NCI-H524 (cell line): ENCODE data around the gene ASTN2.
"Not testable (repeated sequence)": the region's sequence is repeated elsewhere in the genome, so short reads cannot be mapped to it uniquely, and the experiment has no call there.

Experiments used
- DNase-seq, 2 experiments: peaks; one replicate each; lab custom pipeline; 2025; lab: John Stamatoyannopoulos, UW

ASTN2 gene

DNA sequence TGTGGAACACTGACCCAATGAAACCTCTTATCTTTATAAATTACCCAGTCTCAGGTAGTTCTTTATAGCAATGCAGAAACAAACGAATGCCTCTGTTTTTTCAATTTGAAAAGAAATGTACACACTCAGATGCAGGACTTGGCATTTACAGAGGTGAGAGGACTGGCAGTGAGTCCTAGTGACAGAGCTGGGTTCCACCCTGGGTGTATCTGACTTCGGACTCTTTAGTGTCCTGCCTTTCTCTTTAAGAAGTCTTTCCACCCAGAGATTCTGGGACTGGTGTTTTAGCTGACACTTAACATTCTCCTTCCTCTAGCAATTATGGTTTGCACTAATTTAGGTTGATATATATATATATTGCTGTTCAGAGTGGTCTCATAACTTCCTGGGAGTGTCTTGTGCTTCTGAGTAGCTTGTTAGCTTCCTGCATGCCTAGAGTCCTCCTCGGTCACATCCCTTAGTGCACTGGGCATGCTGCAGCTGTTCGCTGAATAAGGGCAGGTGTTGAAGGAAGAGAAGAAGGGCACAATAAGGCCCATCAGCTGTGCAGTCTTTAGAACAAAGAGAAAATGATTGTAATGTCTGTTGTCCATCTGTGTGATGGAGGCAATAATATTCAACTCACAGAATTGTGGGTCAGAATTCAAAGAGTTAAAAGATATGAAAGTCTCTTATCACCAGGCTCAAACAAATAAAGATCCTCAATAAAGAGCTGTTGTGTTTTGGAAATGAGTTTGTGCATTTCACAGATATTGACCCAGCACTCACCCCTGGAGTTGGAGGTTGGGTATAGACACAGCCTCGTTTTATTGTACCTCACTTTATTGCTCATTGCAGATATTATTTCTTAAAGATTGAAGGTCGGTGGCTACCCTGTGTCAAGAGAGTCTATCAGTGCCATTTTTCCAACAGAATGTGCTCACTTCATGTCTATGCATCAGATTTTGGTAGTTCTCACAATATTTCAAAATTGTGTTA, 540.6 kb downstream of the ASTN2 start:
- no peak for DNase-seq

DNA sequence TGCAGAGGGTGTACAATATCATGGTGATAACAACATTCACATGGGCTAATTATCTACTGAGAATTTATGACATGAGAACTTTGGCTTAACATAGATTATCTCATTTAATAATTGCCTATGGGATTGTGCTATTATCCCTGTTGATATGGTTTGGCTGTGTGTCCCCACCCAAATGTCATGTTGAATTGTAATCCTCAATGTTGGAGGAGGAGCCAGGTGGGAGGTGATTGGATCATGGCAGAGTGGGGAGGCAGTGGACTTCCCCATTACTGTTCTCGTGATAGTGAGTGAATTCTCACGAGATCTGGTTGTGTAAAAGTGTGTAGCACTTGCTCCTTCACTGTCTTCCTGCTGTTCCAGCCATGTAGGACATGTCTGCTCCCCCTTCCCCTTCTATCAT, 541.4 kb downstream of the ASTN2 start:
- DNase-seq: no peak

DNA sequence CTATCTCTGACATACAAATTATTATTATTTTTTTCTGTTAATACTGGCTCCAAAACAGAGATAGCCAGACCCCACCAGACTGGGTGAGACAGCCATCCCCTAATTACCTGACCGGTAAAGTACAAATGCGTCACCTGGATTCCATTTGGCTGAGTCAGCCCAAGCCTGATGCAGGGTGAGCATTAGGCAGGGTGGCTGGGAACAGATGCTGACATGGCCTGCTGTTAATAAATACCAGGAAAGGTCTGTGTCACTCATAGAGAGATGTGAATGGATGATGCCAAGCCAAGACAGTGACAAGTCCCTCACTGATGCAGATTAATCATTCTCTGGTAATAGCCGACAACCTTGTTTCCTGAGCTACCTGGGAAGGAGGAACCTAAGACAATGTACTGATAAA, 544.3 kb downstream of the ASTN2 start:
- no peak for DNase-seq

DNA sequence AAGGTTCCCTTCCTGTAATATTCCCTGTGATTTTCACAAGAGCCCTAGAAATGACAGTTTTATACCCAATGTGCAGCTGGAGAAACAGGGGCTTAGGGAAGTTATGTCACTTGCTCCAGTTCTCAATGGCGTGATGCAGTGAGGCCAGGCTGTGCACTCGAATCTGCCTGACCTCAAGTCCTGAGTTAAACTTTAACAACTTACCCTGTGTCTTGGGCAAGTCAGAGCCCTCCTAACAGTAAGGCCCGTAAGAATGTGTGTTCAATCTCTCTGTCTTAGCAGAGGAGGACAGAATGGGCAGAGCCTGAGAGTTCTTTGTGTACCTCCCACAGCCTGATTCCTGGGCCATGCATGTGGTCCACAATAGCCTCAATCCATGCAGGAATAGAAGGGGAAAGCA, 546.7 kb downstream of the ASTN2 start:
- DNase-seq: no peak

DNA sequence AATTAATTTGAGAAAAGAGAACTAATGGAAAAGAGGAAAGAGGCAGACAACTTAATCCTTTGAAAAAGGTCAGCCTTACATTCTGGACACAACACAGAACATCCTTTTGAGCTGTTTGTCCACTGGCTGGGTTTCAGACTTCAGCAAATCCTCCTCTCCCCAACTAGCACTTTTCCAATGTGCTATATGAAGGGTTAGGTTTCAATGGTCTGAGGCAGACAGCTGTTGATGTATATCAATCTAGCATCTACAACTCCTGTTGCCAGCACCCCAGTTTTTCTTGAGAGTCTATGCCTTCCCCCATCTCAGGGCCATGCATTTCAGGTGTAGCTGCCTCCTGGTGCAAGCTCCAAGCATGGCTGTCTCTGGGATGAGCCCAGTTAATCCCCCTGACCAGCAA, 553.5 kb downstream of the ASTN2 start:
- DNase-seq: no peak

DNA sequence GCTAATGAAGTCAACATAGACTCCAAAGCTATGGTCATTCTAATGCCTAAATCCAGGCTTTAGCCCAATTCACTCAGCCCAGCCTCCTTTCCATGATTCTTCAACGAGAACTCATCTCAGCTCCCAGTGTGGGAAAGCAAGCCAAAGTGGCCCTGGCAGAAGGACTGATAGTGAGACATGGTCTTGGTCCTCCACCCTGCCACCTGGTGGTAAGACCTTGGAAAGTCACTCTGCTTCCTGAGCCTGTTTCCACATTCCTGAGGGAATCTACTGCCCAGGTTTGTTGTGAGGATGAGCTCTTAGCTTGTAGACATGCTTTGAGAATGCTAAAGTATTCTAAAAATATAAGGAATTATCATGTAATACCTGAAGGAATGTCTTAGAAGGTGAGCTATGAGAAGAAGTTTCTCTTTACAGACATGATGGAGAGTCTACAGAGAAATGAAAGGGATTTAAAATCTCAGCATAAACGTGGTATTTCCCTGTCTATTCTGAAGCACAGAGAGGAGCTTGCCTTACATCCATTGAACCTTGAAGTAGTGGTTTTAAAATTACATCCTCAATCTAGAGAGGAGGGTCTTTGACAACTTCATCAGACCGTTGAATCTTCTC, 554.2 kb downstream of the ASTN2 start:
- peak; percentile 38 to 69 for DNase-seq

DNA sequence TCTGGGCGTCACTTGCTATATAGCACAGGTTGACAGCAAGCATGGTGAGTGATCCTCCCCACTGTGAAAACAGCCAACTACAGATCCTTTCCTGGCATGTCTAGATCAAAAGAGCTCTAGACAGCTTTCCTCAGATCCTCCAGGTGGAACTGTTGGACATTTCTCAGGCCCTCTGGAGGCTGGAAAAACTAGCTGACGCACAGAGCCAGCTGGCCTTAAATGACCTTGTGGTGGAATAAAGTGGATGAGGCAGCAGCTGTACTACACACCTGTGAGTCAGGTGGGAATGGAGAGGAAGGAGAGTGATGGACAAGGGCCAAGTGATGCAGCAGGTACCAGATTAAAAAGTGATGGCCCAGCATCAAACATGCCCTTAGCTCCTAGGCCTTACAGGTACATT, 555.1 kb downstream of the ASTN2 start:
- no peak for DNase-seq

DNA sequence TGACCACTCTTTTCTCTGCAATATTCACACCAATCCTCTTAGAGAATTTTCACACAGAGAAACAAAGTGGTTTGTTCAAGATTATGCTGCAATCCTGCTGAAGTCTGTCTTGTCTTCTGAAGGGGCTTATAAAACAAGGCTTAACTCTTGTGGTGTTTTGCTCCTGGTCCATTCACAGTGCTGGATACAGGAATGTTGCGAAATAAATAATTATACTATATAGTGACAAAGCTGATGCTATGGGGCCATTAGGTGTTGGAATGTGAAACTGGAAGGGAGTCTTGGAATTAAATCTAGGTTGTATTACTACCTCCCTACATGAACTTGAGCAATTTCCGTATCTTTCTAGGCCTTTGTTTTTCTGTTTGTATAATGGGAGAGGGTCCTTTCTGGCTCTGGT, 557.5 kb downstream of the ASTN2 start:
- no peak for DNase-seq

DNA sequence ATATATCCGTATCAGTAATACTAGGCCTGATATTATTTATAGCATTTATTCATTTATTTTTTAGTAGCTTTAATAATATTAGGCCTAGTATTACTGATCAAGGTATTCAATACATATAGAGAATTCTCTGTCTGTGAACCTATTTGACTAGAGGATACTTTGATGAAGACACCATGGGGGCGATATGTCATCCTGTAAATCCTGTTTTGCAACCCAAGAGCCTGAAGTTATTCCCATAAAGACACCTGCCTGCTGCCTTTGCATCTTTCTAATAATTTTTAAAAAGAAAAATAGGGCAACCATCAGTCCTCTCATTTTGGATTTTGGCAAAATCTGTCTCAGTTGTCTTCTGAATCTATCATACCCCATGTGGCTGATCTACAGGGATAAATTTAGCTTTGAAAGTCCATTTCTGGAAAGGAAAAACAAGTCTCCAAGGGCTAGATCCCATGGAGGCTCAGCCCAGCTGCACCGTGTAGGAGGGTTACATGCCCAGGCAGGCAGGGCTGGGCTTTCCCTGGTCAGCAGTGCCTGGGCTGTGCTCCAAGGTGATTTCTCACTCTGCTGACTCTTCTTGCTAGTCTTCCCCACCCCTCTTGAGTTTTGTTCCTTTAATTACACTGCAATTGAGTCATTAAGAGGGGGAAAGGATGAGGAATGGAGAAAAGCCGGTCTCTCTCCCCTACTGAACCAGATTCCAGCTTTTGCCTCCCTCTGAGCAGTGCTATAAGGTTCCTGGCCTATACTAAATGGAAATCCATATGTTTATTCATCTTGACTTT, 558.8 kb downstream of the ASTN2 start:
- no peak for DNase-seq

DNA sequence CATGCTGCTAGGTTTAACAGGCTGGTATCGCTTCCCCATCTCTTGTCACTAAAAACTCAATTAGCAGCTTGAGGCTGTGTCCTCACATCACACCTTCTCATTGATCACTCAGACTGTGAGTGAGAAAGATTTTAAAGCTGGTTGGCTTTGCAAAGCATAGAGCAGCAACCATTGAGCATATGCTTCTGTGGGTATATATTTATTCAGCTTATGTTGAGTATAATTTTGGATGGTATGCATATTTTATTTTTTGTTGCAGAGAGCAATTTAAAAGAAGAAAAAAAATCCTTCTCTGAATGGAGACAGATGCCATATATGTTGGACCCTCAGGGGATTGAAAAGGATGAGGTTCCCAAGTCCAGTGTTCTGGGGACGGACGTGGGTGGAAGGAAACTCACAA, 565.1 kb downstream of the ASTN2 start:
- DNase-seq: no peak

DNA sequence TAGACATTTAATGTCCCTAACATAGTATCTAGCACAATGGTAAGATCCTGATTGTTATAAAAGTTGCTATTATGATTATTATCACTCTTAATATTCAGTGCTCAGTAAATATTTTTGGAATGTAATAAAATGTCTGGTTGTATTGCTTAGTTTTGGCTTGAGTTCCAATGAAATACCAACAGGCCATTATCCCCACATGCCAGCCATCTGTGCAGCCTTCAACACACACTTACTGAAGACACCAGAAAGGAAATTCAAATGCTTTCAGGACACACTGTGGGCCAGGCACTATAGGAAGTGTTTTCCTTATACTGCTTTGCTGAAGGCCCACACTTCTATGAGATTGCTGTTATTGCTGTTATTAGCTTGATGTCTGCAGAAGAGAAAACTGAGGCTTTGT, 570.2 kb downstream of the ASTN2 start:
- peak in 1 of 2 experiments; percentile 24 for DNase-seq

DNA sequence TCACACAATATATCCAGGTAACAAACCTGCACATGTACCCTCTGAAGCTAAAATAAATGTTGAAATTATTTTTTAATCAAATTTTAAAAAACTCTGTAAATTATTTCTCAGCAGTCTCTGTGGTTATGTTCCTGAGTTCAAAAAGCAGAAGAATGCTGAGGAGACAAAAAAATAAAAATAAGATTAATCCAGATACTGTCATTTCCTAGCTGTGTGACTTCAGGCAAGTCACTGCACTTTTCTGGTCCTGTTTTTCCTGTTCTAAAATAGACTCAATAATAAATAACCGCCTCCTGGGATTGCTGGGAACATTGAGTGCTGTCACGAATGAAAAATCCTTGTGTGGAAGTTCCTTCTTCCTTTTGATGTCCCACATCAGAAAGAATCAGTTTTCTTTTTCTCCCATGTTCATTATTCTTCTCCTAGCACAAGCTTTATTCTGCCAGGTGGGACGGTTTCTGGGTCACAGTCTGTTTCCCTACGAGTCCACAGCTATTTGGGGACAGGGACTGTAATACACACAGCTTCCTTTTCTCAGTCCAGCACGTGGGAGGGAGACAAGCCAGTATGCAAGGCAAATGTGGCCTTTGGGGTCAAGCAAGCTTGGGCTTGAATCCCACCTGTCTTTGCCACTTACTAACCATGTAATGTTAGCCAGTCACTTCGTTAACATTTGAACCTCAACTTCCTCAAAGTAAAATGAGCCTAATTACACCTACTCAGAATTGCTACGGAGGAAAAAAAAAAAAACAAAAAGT, 570.8 kb downstream of the ASTN2 start:
- DNase-seq: no peak

DNA sequence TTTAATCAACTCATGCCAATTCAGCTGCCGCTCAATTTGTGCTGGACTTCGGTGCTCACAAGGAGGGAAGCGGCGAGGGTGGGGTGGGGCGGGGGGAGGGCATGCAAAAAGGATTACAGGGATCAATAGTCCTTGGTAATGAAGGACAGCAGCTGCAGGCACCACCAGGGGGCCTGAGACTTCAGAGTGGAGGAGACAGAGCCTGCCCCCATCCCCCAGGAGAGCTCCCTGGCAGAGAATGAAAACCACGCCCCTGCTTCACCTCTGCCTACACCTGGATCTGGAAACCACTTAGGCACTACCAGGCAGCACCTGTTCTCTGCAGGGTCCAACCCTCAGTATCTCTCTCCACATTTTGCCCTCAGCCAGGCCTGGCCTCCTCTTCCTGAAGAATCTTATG, 572.2 kb downstream of the ASTN2 start:
- DNase-seq: peak; percentile 63 to 74

DNA sequence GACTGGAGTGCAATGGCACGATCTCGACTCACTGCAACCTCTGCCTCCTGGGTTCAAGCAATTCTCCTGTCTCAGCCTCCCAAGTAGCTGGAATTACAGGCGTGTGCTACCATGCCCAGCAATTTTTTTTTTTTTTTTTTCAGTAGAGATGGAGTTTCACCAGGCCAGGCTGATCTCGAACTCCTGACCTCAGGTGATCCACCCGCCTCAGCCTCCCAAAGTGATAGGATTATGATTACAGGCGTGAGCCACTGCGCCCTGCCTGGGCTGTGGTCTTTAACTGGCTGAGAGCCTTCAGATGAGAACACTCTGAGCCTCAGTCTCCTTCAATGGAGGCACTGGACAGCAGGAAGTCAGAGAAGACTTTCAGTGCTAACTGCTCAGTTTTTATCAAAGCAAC, 576.4 kb downstream of the ASTN2 start:
- DNase-seq: not testable (repeated sequence)

DNA sequence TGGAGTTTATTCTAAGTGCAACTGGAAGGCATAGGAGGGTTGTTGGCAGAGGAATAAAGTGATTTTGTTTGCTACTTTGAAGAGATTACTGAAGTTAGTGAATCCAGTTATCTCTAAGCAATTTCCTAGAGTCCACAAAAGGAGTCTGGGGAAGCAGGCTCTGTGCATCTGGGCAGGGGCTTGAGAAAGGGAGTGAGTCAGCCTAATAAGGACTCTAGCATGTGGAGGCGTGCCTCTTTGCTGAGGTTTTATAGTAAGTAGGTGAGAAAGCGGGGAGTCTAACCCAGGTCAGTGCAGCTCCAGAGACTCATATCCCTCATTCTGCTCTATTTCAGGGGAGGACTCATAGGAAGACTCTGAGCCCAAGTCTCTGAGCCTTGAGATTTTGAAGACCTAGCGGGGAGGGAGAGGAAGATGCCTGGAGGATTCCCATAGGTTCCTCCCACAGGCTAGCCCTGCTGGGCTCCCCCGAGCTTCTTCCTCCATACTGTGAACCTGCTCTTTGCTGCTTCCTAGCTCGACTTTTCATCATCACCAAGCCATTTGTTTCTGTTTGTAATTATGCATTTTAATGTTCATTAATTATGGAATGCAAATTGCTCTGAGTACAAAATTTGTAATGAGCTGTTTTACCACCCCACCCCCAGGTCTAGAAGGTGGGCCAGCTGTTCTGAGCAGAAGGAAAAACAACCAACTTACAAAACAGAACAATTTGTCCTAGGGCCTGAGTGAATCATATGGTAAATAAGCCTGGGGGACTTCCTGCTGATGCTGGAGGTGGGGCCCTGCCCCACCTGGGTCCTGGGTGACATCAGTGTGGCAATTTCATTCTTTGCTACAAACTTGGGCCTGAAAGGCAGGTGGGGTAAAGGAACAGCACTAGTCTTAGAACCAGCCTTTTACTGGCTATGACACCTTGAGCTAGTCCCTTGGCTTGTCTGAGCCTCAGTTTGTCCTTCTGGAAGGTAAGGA, 577.6 kb downstream of the ASTN2 start:
- peak in 1 of 2 experiments; percentile 39 for DNase-seq

DNA sequence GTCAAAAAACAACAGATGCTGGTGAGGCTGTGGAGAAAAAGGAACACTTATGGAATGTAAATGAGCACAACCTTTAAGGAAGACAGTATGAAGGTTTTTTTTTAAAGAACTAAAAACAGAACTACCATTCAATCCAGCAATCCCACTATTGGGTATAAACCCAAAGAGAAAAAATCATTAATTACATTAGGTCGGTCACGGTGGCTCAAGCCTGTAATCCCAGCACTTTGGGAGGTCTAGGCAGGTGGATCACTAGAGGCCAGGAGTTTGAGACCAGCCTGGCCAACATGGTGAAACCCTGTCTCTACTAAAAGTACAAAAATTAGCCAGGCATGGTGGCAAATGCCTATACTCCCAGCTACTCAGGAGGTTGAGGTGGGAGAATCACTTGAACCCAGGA, 584.5 kb downstream of the ASTN2 start:
- DNase-seq: not testable (repeated sequence)

DNA sequence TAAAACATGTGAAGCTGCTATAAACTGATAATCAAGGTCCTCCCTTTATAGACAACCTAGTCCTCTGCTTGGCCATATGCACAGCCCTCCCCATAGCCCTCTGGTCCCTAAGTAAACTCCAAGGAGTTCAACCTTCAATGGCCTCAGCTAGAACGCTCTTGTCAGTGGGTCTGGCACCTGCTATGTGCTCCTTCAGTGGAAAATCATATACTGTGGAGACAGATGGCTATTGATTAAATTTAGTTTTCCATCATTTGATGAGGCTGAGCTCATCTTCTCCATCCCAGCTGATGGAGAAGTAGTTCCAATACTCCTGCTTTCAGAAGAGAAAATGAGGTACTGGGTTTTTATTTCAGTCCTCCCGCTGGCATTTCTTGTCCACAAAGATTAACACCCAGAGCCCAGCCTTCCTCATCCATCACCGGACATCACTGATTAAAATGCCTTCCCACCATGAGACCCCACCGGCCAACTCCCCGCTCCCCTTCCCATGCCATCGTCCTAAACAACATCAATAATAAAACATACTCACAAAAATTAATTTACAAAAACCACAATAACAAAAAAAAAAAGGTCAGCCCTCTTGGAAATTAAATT, 593.1 kb downstream of the ASTN2 start:
- peak in 1 of 2 experiments; percentile 10 for DNase-seq

DNA sequence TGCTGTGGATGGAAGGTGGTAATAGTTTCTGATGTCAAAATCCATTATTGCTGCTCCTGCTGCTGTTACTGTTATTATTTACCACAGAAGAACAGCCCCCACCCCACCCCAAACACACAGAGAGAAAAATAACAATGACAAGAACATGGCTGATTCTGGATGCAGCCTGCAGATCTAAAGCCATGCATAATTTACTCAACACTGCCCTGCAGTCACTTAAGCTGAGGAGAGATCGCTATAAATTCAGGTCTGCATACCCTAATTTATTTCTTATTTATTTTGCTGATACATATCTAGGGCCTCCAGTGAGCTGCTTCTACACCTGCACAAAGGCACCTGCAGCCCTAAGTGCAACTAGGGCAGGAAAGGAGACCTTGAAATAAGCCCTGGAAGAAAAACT, 595.7 kb downstream of the ASTN2 start:
- DNase-seq: no peak

DNA sequence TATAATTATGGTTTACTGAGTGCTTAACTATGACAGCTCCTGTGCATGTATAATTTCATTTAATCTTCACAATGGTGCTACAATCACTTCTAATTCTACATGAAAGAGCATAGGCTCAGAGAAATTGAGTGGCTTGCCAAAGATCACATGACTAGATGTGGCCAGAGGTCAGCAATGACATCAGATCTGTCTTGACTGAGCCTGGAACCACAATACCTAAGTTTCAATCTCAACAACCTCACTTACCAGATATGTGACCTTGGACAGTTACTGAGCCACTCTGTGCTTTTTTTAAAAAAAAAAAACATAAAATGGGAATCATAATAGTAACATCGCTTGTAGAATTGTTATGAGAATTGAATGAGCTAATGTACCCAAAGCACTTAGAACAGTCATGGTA, 597.1 kb downstream of the ASTN2 start:
- no peak for DNase-seq

DNA sequence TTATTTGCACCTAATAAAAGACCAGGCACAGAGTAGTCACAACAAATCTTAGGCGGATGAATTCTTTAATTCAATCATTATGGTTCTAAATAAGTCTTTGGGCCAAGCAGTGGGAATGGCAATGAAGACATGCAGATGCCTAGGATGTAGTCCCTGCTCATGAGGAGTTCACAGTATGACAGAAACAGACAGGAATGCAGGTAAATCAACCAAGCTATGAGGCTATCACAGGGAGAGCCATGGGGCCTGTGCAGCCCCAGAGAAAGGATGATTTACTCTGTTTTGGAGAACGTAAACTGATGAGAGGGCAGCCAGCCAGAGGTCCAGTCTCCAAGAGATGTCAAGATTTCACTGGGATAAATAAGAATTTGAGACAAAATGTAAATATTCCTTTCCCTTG, 598.4 kb downstream of the ASTN2 start:
- no peak for DNase-seq
